ENCODE results near the gene ORMDL1.
A peak's percentile ranks its signal among the peaks of the same experiment; 100 is the strongest.

Gene ORMDL1, protein sequence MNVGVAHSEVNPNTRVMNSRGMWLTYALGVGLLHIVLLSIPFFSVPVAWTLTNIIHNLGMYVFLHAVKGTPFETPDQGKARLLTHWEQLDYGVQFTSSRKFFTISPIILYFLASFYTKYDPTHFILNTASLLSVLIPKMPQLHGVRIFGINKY

DNA sequence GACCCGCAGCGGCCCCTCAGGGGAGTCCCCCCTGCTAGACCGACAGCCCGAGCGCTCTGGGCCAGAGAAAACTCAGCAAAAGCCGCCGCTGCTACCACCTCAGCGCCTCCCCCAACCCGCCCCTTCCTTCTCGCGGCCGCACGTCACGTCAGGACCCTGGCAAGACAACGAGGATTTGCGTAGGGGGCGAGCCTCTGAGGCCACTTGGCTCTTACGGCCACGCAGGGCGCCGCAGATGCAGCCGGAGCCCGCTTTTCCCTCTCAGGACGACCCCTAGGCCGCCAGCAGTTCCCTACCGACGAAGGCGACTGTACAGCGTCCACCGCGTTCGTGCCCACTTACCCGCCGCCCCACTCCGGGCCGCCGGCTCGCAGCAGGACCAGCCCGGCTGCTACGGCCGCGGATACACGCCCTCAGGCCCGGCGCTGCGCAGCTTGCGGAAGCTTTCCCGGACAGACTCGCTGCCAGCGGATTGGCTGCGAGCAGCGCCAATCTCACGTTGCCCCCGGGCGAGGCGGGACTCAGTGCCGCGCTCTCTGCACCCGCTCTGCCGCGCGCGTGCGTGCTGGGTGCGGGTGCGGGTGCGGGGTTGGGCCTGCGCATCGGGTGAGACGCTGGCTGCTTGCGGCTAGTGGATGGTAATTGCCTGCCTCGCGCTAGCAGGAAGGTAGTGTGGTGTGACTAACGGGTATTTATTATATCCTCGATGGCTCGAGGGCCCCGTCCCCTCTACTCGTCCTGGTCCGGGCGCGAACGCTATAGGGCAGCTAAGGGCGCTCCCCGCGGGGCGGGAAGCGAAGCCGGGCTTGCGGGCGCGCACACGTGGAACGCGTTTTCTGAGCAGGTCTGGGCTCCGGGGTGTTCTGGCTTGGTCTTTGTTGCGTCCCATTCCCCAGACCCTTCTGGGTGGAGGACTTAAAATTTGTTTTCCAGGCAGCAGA, at the start of gene ORMDL1, which contains the start of gene PMS1:
Gene ORMDL1 (minus strand): TSS at position 413 of the 941 bp plus-strand sequence. CDS start 1,744 bp downstream, outside the sequence.
Gene PMS1 (plus strand): TSS at position 524 of the 941 bp plus-strand sequence. CDS start 7,360 bp downstream, outside the sequence.
- peak within 1 kb of the TSS; percentile 76 for H3K4me3 ChIP-seq (ENCODE audit: low read depth, low read length)
- TF ChIP-seq POLR2A (IDR thresholded peaks at IDR 0.05; ENCODE audit: extremely low read depth, insufficient read length), result peak; percentile 89
- TF ChIP-seq MAX (IDR thresholded peaks at IDR 0.05; ENCODE audit: low read depth, low read length), result peak; percentile 72
- TF ChIP-seq, protein P1, sequence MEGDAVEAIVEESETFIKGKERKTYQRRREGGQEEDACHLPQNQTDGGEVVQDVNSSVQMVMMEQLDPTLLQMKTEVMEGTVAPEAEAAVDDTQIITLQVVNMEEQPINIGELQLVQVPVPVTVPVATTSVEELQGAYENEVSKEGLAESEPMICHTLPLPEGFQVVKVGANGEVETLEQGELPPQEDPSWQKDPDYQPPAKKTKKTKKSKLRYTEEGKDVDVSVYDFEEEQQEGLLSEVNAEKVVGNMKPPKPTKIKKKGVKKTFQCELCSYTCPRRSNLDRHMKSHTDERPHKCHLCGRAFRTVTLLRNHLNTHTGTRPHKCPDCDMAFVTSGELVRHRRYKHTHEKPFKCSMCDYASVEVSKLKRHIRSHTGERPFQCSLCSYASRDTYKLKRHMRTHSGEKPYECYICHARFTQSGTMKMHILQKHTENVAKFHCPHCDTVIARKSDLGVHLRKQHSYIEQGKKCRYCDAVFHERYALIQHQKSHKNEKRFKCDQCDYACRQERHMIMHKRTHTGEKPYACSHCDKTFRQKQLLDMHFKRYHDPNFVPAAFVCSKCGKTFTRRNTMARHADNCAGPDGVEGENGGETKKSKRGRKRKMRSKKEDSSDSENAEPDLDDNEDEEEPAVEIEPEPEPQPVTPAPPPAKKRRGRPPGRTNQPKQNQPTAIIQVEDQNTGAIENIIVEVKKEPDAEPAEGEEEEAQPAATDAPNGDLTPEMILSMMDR (IDR thresholded peaks at IDR 0.05; ENCODE audit: low read depth, low read length), result no peak
- peak; percentile 48; the same call in 1 of the 2 replicates for TF ChIP-seq MYC (IDR thresholded peaks at IDR 0.05; ENCODE audit: low read depth, low read length)
- peak; percentile 98 for DNase-seq (ENCODE audit: low read depth)

DNA sequence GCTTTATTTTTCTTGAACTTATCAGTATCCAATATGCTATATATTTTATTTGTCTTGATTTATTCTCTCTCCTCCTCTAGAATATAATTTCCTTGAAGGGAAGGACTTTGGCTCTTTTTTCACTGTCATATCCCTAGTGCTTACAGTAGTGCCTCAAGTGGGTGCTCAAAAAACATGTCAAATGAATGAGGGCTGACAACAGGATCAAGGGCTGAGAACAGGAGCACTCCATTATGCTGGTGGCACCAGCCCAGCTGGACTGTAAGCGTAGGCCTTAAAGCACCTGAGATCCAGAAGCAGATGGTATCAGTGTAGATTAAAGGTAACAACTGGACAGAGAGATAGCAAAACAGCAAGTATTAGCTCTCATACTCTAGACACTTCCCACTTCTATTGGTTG, 46.4 kb upstream of the ORMDL1 start:
- no peak for DNase-seq (ENCODE audit: low read depth)
- no peak overlapping the region for H3K4me3 ChIP-seq (ENCODE audit: low read depth, low read length)
- TF ChIP-seq POLR2A (IDR thresholded peaks at IDR 0.05; ENCODE audit: extremely low read depth, insufficient read length) (no peak), MYC (IDR thresholded peaks at IDR 0.05; ENCODE audit: low read depth, low read length) (no peak), MAX (IDR thresholded peaks at IDR 0.05; ENCODE audit: low read depth, low read length) (no peak)
- TF ChIP-seq, protein P1 (IDR thresholded peaks at IDR 0.05; ENCODE audit: low read depth, low read length), result no peak

DNA sequence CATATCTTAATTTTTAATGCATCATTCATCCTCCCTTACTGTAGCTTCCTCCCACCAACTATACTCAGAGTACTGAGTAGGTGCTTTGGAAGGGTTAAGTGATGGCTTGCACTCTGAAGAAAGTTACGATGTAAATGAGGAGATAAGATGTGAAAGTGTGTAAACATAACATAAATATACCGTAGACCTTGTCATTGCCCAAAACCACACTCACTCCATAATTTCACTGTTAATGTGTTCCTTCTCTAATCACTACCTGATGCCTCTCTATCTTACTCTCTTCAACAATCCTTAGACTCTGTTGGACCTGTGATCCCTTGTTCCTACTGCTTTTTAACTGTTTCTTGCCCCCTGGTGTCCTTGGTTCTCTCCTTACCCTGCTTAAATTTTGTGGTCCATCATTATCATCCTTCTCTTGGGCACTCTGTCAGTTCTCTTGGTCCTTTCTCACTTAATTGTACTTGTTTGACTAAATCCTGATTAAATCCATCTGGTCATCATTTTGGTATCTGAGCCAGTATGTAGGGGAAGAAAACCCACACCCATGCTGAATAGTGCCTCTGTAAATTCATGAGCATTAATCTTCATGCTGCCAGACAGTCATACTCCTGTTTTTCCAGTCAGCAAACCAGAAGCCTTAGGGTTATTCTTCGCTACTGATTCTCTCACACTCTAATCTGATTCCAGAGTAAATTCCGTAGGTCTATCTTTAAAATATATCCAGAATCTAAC, 45.1 kb upstream of the ORMDL1 start:
- H3K4me3 ChIP-seq (ENCODE audit: low read depth, low read length), result no peak overlapping the region
- TF ChIP-seq, protein P1 (IDR thresholded peaks at IDR 0.05; ENCODE audit: low read depth, low read length), result no peak
- no peak for TF ChIP-seq POLR2A (IDR thresholded peaks at IDR 0.05; ENCODE audit: extremely low read depth, insufficient read length)
- TF ChIP-seq MYC (IDR thresholded peaks at IDR 0.05; ENCODE audit: low read depth, low read length), result no peak
- no peak for TF ChIP-seq MAX (IDR thresholded peaks at IDR 0.05; ENCODE audit: low read depth, low read length)
- DNase-seq (ENCODE audit: low read depth), result no peak

GRCh38 chr2:189826039-189826438, 41.9 kb upstream of the ORMDL1 start:
- H3K4me3 ChIP-seq (ENCODE audit: low read depth, low read length), result no peak overlapping the region
- DNase-seq (ENCODE audit: low read depth), result no peak
- TF ChIP-seq MAX (IDR thresholded peaks at IDR 0.05; ENCODE audit: low read depth, low read length) (no peak), POLR2A (IDR thresholded peaks at IDR 0.05; ENCODE audit: extremely low read depth, insufficient read length) (no peak), MYC (IDR thresholded peaks at IDR 0.05; ENCODE audit: low read depth, low read length) (no peak)
- TF ChIP-seq, protein P1 (IDR thresholded peaks at IDR 0.05; ENCODE audit: low read depth, low read length), result no peak

GRCh38 chr2:189824694-189825396, 40.7 kb upstream of the ORMDL1 start:
- no peak overlapping the region for H3K4me3 ChIP-seq (ENCODE audit: low read depth, low read length)
- TF ChIP-seq MYC (IDR thresholded peaks at IDR 0.05; ENCODE audit: low read depth, low read length) (no peak), POLR2A (IDR thresholded peaks at IDR 0.05; ENCODE audit: extremely low read depth, insufficient read length) (no peak), MAX (IDR thresholded peaks at IDR 0.05; ENCODE audit: low read depth, low read length) (no peak)
- TF ChIP-seq, protein P1 (IDR thresholded peaks at IDR 0.05; ENCODE audit: low read depth, low read length), result no peak
- DNase-seq (ENCODE audit: low read depth), result no peak

All from NB4 (cell line).